Prostate gland (tissue), 2 donors: ENCODE data around the gene OR6N1. TPM values are rescaled to one million over a fixed set of nuclear protein-coding genes. Genes with fewer than 3 reads are reported as not detected.

Source experiments
- DNase-seq: peaks from one replicate; pipeline ENCODE4 v3.0.0-alpha.2; 2019; ENCODE audit warnings: low spot score
- H3K27ac ChIP-seq, 2 donors: fragments of 200-600 bp; sonication (generic); 2 replicates each; pipeline ENCODE4 v1.5.1; 2017 to 2019
- H3K27me3 ChIP-seq: fragments of 200-600 bp; sonication (generic); replicated peaks from 2 replicates; pipeline ENCODE4 v1.5.1; 2019; ENCODE audit not compliant: insufficient read depth
- H3K36me3 ChIP-seq, 2 donors: fragments of 200-600 bp; sonication (generic); 1 replicate in 1 of 2; 2 replicates in 1 of 2; pipeline versions ENCODE4 v1.5.1 to v1.8.1; 2017 to 2019
- H3K4me1 ChIP-seq: fragments of 200-600 bp; sonication (generic); replicated peaks from 2 replicates; pipeline ENCODE4 v1.5.1; 2019
- H3K4me3 ChIP-seq, 2 donors: fragments of 200-600 bp; sonication (generic); 2 replicates each; pipeline ENCODE4 v1.5.1; 2017 to 2019
- H3K9me3 ChIP-seq: fragments of 200-600 bp; sonication (generic); 2 replicates; pipeline ENCODE4 v1.5.1; 2017
- CTCF ChIP-seq, 4 experiments: fragments of 200-600 bp in 2 of 4; fragments of 450-650 bp in 2 of 4; sonication (generic) in 2 of 4; IDR thresholded peaks; 1 replicate in 3 of 4; 2 replicates in 1 of 4; pipeline ENCODE4 v1.5.1; 2016 to 2019; ENCODE audit warnings: antibody characterized with exemption in 4 of 4, mild to moderate bottlenecking in 2 of 4, moderate library complexity in 2 of 4
- POLR2A ChIP-seq: fragments of 450-650 bp; IDR thresholded peaks from one replicate; pipeline ENCODE4 v1.6.1; 2016; ENCODE audit warnings: antibody characterized with exemption, mild to moderate bottlenecking
- POLR2AphosphoS5 ChIP-seq: sonication (generic); formaldehyde crosslinking; IDR thresholded peaks from one replicate; pipeline ENCODE4 v1.6.1; 2017; ENCODE audit warnings: antibody characterized with exemption
- WGBS: methylation state at CpG from one replicate; pipeline ENCODE4 v1.1.5; 2018; 5-methylcytosine and 5-hydroxymethylcytosine counted together
- intact Hi-C: fragments of 100-400 bp; cut with DNase I; formaldehyde crosslinking; loops from one replicate; pipeline ENCODE4 v1.14.2; 2022
- total RNA-seq, 2 donors: library from RNA; depleted of rRNA; stranded (reverse); fragments of >200 nt; gene quantifications; one replicate each; pipeline ENCODE4 v1.1.0, GENCODE V29; 2016

Gene OR6N1
- total RNA-seq, 2 donors from 2014 or later, result not detected

GRCh38 chr1:158730453-158730852, 41.5 kb downstream of the OR6N1 start:
- no peak for TF ChIP-seq CTCF (IDR thresholded peaks at IDR 0.05)
- TF ChIP-seq POLR2AphosphoS5, result no peak
- no peak for TF ChIP-seq POLR2A
- Histone ChIP-seq H3K36me3 (no peaks in the 10 kb centered on the region), H3K4me1 (no peaks in the 10 kb centered on the region), H3K27ac (no peak overlapping the region), H3K27me3 (no peaks in the 10 kb centered on the region), H3K4me3 (no peak overlapping the region), H3K9me3 (no peaks in the 10 kb centered on the region)
- intact Hi-C loops, result no loop called here
- no peak for DNase-seq
- WGBS, result 31% methylated on average over 4 of the region's 4 CpGs

- intact Hi-C loops, result no loop called here
- WGBS, result 58% methylated on average over 3 of the region's 3 CpGs
These were observed 43.3 kb downstream of the OR6N1 start for GRCh38 chr1:158728510-158729225.

GRCh38 chr1:158724442-158724841, 47.6 kb downstream of the OR6N1 start:
- 93% methylated on average over 5 of the region's 5 CpGs for WGBS

More at GRCh38 chr1:158728510-158729225, 43.3 kb downstream of the OR6N1 start:
- TF ChIP-seq POLR2AphosphoS5, result no peak
- TF ChIP-seq CTCF (IDR thresholded peaks at IDR 0.05), result no peak
- no peak for TF ChIP-seq POLR2A
- DNase-seq, result no peak
- no peaks in the 10 kb centered on the region for H3K36me3 ChIP-seq
- H3K27me3 ChIP-seq, result no peaks in the 10 kb centered on the region
- no peak overlapping the region for H3K27ac ChIP-seq
- no peaks in the 10 kb centered on the region for H3K9me3 ChIP-seq
- no peaks in the 10 kb centered on the region for H3K4me1 ChIP-seq
- no peak overlapping the region for H3K4me3 ChIP-seq

GRCh38 chr1:158720620-158721019, 51.4 kb downstream of the OR6N1 start, which contains the start of gene OR6K3:
Gene OR6K3, minus strand, starts transcription at chr1:158720720. Its CDS starts 2,605 bp downstream, at chr1:158718115.
- Histone ChIP-seq H3K36me3 (no peaks in the 10 kb centered on the region), H3K4me1 (no peaks in the 10 kb centered on the region), H3K27ac (no peak within 1 kb of the TSS), H3K27me3 (no peaks in the 10 kb centered on the region), H3K4me3 (no peak within 1 kb of the TSS), H3K9me3 (no peaks in the 10 kb centered on the region)
- WGBS, result 83% methylated on average over 2 of the region's 2 CpGs
- intact Hi-C loops, result no loop called here
- DNase-seq, result no peak
- TF ChIP-seq POLR2AphosphoS5 (no peak), POLR2A (no peak), CTCF (IDR thresholded peaks at IDR 0.05) (no peak)

More at GRCh38 chr1:158724442-158724841, 47.6 kb downstream of the OR6N1 start:
- intact Hi-C loops, result no loop called here
- Histone ChIP-seq H3K27me3 (no peaks in the 10 kb centered on the region), H3K4me3 (no peak overlapping the region), H3K27ac (no peak overlapping the region), H3K36me3 (no peaks in the 10 kb centered on the region), H3K9me3 (no peaks in the 10 kb centered on the region), H3K4me1 (no peaks in the 10 kb centered on the region)
- no peak for TF ChIP-seq POLR2AphosphoS5
- no peak for TF ChIP-seq CTCF (IDR thresholded peaks at IDR 0.05)
- TF ChIP-seq POLR2A, result no peak
- no peak for DNase-seq

GRCh38 chr1:158719664-158720063, 52.3 kb downstream of the OR6N1 start:
- Histone ChIP-seq H3K4me3 (no peak overlapping the region), H3K27me3 (no peaks in the 10 kb centered on the region), H3K4me1 (no peaks in the 10 kb centered on the region), H3K27ac (no peak overlapping the region), H3K36me3 (no peaks in the 10 kb centered on the region), H3K9me3 (no peaks in the 10 kb centered on the region)
- intact Hi-C loops, result no loop called here
- DNase-seq, result no peak
- no peak for TF ChIP-seq CTCF (IDR thresholded peaks at IDR 0.05)
- TF ChIP-seq POLR2AphosphoS5, result no peak
- no peak for TF ChIP-seq POLR2A
- WGBS, result 68% methylated on average over 3 of the region's 3 CpGs
